Measurements from ENCODE around the gene C9orf57.
"Not testable (repeated sequence)": the region's sequence is repeated elsewhere in the genome, so short reads cannot be mapped to it uniquely, and the experiment has no call there.

The C9orf57 gene

GRCh38 chr9:72025906-72026305 is 34.5 kb downstream of the C9orf57 start:
- DNase-seq (ENCODE audit: low read depth in 3 of 3, low spot score in 1 of 3) = no peak

- DNase-seq (ENCODE audit: low read depth in 3 of 3, low spot score in 1 of 3) = no peak
Measured at GRCh38 chr9:72023596-72023995, 36.8 kb downstream of the C9orf57 start.

GRCh38 chr9:72022841-72023240 is 37.6 kb downstream of the C9orf57 start:
- no peak for DNase-seq (ENCODE audit: low read depth in 3 of 3, low spot score in 1 of 3)

- no peak for DNase-seq (ENCODE audit: low read depth in 3 of 3, low spot score in 1 of 3)
Measured at GRCh38 chr9:72013292-72013760, 47.1 kb downstream of the C9orf57 start.

GRCh38 chr9:72012646-72013045 is 47.8 kb downstream of the C9orf57 start:
- no peak for DNase-seq (ENCODE audit: low read depth in 3 of 3, low spot score in 1 of 3)

- DNase-seq (ENCODE audit: low read depth in 3 of 3, low spot score in 1 of 3) = not testable (repeated sequence)
Measured at GRCh38 chr9:72007726-72008125, 52.7 kb downstream of the C9orf57 start.

- DNase-seq (ENCODE audit: low read depth in 3 of 3, low spot score in 1 of 3) = no peak
Measured at GRCh38 chr9:72006501-72006900, 53.9 kb downstream of the C9orf57 start.

GRCh38 chr9:72005451-72005850 is 55.0 kb downstream of the C9orf57 start:
- DNase-seq (ENCODE audit: low read depth in 3 of 3, low spot score in 1 of 3) = no peak

Measured in stimulated activated CD4-positive, alpha-beta T cell treated with anti-CD3 and anti-CD28 coated beads, TNF-alpha, amount 100 ng/mL, for 1 hour (primary cell).